WTC11 (cell line): Measurements from ENCODE around the gene JAZF1. TPM values are rescaled to one million over a fixed set of nuclear protein-coding genes. Genes with fewer than 3 reads are reported as not detected.

Experiments used
- ATAC-seq: fragments of 200-7000 bp; cut with Tn5 transposase; 2 replicates; pipeline ENCODE4 v1.10.0; 2021; ENCODE audit warnings: mild to moderate bottlenecking, moderate library complexity
- CTCF ChIA-PET: fragments of 300-600 bp; sonication (Branson Sonifier 250); formaldehyde crosslinking; loops from one replicate; lab custom pipeline; 2021; ENCODE audit warnings: antibody characterized with exemption; lab: Charles Lee
- POLR2A ChIA-PET: fragments of 350-600 bp; sonication (Branson Sonifier 250); formaldehyde crosslinking; loops from one replicate; lab custom pipeline; 2021; ENCODE audit warnings: antibody characterized with exemption; lab: Charles Lee
- DNase-seq: peaks from one replicate; pipeline ENCODE4 v3.0.0; 2021; ENCODE audit warnings: low spot score
- H3K27ac Mint-ChIP-seq: 2 replicates; pipeline ENCODE4 v1.8.0; 2021; ENCODE audit warnings: mixed read lengths
- H3K27me3 Mint-ChIP-seq: 2 replicates; pipeline ENCODE4 v1.8.0; 2021; ENCODE audit warnings: low read depth, mild to moderate bottlenecking, moderate library complexity, mixed read lengths
- H3K36me3 Mint-ChIP-seq: 2 replicates; pipeline ENCODE4 v1.8.0; 2021; ENCODE audit warnings: mixed read lengths
- H3K4me1 Mint-ChIP-seq: 2 replicates; pipeline ENCODE4 v1.8.0; 2022; ENCODE audit warnings: mixed read lengths
- H3K4me3 Mint-ChIP-seq: 2 replicates; pipeline ENCODE4 v1.8.0; 2021; ENCODE audit warnings: mild to moderate bottlenecking, moderate library complexity, mixed read lengths
- H3K9me3 Mint-ChIP-seq: 2 replicates; pipeline ENCODE4 v1.8.0; 2021; ENCODE audit warnings: mixed read lengths
- ATF6 ChIP-seq: sonication (generic); formaldehyde crosslinking; IDR thresholded peaks from 2 replicates; pipeline ENCODE4 v1.8.1; 2023; ENCODE audit warnings: mild to moderate bottlenecking, missing genetic modification reagents
- FOXP4 ChIP-seq: sonication (generic); formaldehyde crosslinking; IDR thresholded peaks from 2 replicates; pipeline ENCODE4 v1.8.0; 2022; ENCODE audit warnings: mild to moderate bottlenecking, missing genetic modification reagents
- GABPB1 ChIP-seq: sonication (generic); formaldehyde crosslinking; IDR thresholded peaks from 2 replicates; pipeline ENCODE4 v1.8.1; 2023; ENCODE audit warnings: mild to moderate bottlenecking, missing genetic modification reagents
- HMGA2 ChIP-seq: fragments of 250-450 bp; sonication (Bioruptor Pico); IDR thresholded peaks from 2 replicates; pipeline ENCODE4 v1.4.0; 2021; ENCODE audit warnings: mild to moderate bottlenecking, moderate library complexity
- IRF1 ChIP-seq: sonication (generic); formaldehyde crosslinking; IDR thresholded peaks from 2 replicates; pipeline ENCODE4 v1.8.0; 2023; ENCODE audit warnings: missing genetic modification reagents
- IRF2 ChIP-seq: sonication (generic); formaldehyde crosslinking; IDR thresholded peaks from 2 replicates; pipeline ENCODE4 v1.8.0; 2022; ENCODE audit warnings: low read depth, missing genetic modification reagents, borderline replicate concordance
- MXD4 ChIP-seq: fragments of 250-450 bp; sonication (Bioruptor Pico); IDR thresholded peaks from 2 replicates; pipeline ENCODE4 v1.8.0; 2021; ENCODE audit warnings: mild to moderate bottlenecking, moderate library complexity, borderline replicate concordance
- NFATC4 ChIP-seq: fragments of 250-450 bp; sonication (Bioruptor Pico); IDR thresholded peaks from 2 replicates; pipeline ENCODE4 v1.9.0; 2021; ENCODE audit warnings: mild to moderate bottlenecking
- PRRX2 ChIP-seq: fragments of 250-450 bp; sonication (Bioruptor Pico); IDR thresholded peaks from 2 replicates; pipeline ENCODE4 v1.8.0; 2021; ENCODE audit warnings: mild to moderate bottlenecking
- RORB ChIP-seq: fragments of 250-450 bp; sonication (Bioruptor Pico); IDR thresholded peaks from 2 replicates; pipeline ENCODE4 v1.9.0; 2021; ENCODE audit warnings: mild to moderate bottlenecking
- SMAD4 ChIP-seq: sonication (generic); formaldehyde crosslinking; IDR thresholded peaks from 2 replicates; pipeline ENCODE4 v1.8.0; 2022; ENCODE audit warnings: mild to moderate bottlenecking, missing genetic modification reagents
- SP1 ChIP-seq: sonication (generic); formaldehyde crosslinking; conservative IDR thresholded peaks from 2 replicates; pipeline ENCODE4 v1.8.1; 2022; ENCODE audit warnings: missing genetic modification reagents
- TEAD4 ChIP-seq: sonication (generic); formaldehyde crosslinking; IDR thresholded peaks from 2 replicates; pipeline ENCODE4 v1.8.0; 2022; ENCODE audit warnings: mild to moderate bottlenecking, missing genetic modification reagents
- ZNF121 ChIP-seq: sonication (generic); formaldehyde crosslinking; IDR thresholded peaks from 2 replicates; pipeline ENCODE4 v1.8.0; 2023; ENCODE audit warnings: missing genetic modification reagents
- ZNF138 ChIP-seq: sonication (generic); formaldehyde crosslinking; conservative IDR thresholded peaks from 2 replicates; pipeline ENCODE4 v1.8.1; 2022; ENCODE audit warnings: mild to moderate bottlenecking, moderate library complexity, missing genetic modification reagents
- ZNF219 ChIP-seq: sonication (generic); formaldehyde crosslinking; IDR thresholded peaks from 2 replicates; pipeline ENCODE4 v1.8.0; 2023; ENCODE audit warnings: missing genetic modification reagents, mild to moderate bottlenecking, borderline replicate concordance
- ZNF232 ChIP-seq: sonication (generic); formaldehyde crosslinking; IDR thresholded peaks from 2 replicates; pipeline ENCODE4 v1.8.0; 2022; ENCODE audit warnings: mild to moderate bottlenecking, missing genetic modification reagents
- ZNF396 ChIP-seq: fragments of 250-450 bp; sonication (Bioruptor Pico); IDR thresholded peaks from 2 replicates; pipeline ENCODE4 v1.8.0; 2021; ENCODE audit warnings: mild to moderate bottlenecking, moderate library complexity, borderline replicate concordance
- total RNA-seq: library from RNA; stranded (reverse); gene quantifications from 3 replicates; pipeline ENCODE4 v1.2.3, GENCODE V29; 2021
- TF ChIP-seq, protein P1 (sequence below): fragments of 250-450 bp; sonication (Bioruptor Pico); IDR thresholded peaks from 2 replicates; pipeline ENCODE4 v1.9.0; 2021; ENCODE audit warnings: mild to moderate bottlenecking
- TF ChIP-seq, protein P2 (sequence below): sonication (generic); formaldehyde crosslinking; IDR thresholded peaks from 2 replicates; pipeline ENCODE4 v1.8.1; 2022; ENCODE audit warnings: mild to moderate bottlenecking, moderate library complexity, missing genetic modification reagents
- TF ChIP-seq, protein P3 (sequence below): sonication (generic); formaldehyde crosslinking; IDR thresholded peaks from 2 replicates; pipeline ENCODE4 v1.8.1; 2022; ENCODE audit warnings: low read depth, missing genetic modification reagents, borderline replicate concordance

The JAZF1 gene
- total RNA-seq, 1 experiment from 2014 or later = 19.0 TPM

DNA sequence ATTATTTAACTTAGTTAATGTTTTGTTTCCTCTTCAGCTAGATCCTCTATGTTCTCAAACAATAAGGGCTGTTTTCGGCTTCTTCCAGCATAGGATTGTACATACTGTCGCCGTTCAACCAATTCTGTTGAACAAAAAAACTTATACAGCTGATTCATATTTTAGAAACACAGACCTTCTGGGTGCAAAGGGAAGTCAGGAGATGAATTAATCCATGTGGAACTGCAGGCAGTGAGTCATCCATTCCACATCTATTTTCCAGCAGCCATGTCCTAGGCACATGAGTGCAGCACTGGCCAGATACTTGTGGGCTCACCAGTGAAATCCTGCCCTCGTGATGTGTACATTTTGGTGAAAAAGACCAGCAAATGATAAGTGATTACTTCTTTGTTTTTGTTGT is 163.2 kb downstream of the JAZF1 start (continued):
- TF ChIP-seq FOXP4 (CRISPR knock-in tag) (no peak), SP1 (no peak), IRF2 (CRISPR knock-in tag) (no peak), MXD4 (CRISPR knock-in tag) (no peak), HMGA2 (CRISPR knock-in tag) (no peak), IRF1 (CRISPR knock-in tag) (no peak)
- TF ChIP-seq, protein P1, sequence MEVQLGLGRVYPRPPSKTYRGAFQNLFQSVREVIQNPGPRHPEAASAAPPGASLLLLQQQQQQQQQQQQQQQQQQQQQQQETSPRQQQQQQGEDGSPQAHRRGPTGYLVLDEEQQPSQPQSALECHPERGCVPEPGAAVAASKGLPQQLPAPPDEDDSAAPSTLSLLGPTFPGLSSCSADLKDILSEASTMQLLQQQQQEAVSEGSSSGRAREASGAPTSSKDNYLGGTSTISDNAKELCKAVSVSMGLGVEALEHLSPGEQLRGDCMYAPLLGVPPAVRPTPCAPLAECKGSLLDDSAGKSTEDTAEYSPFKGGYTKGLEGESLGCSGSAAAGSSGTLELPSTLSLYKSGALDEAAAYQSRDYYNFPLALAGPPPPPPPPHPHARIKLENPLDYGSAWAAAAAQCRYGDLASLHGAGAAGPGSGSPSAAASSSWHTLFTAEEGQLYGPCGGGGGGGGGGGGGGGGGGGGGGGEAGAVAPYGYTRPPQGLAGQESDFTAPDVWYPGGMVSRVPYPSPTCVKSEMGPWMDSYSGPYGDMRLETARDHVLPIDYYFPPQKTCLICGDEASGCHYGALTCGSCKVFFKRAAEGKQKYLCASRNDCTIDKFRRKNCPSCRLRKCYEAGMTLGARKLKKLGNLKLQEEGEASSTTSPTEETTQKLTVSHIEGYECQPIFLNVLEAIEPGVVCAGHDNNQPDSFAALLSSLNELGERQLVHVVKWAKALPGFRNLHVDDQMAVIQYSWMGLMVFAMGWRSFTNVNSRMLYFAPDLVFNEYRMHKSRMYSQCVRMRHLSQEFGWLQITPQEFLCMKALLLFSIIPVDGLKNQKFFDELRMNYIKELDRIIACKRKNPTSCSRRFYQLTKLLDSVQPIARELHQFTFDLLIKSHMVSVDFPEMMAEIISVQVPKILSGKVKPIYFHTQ (CRISPR knock-in tag) = no peak

DNA sequence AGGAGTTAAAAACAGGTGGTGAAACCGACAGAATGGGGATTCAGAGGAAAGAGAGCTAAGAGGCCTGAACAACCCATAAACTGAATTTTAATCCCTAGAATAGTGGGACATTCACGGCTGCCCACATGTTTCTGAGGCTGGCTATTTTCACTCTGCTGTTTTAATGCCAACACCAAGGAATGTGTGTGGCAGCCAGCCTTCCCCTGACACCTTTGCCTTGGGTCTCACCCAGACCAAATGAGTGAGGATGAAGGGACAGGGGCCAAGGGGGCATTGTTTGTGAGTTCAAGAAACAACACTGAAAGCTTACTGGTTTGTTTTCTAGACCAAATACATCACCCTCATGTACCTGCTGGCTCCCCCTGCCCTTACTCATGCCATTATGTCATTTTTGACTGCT is 164.3 kb downstream of the JAZF1 start:
- H3K4me1 Mint-ChIP-seq = peaks cover 25% of the 10 kb centered on the region
- peaks cover 15% of the 10 kb centered on the region for H3K9me3 Mint-ChIP-seq
- no peak overlapping the region for H3K27ac Mint-ChIP-seq
- no peaks in the 10 kb centered on the region; the same call in 1 of the 2 replicates for H3K27me3 Mint-ChIP-seq
- TF ChIP-seq SMAD4 (no peak), RORB (CRISPR knock-in tag) (no peak)
- ChIA-PET CTCF (no interaction called here), POLR2A (no interaction called here)
- H3K4me3 Mint-ChIP-seq = no peak overlapping the region
- H3K36me3 Mint-ChIP-seq = peaks cover 21% of the 10 kb centered on the region
- no peak for ATAC-seq
- no peak for DNase-seq

DNA sequence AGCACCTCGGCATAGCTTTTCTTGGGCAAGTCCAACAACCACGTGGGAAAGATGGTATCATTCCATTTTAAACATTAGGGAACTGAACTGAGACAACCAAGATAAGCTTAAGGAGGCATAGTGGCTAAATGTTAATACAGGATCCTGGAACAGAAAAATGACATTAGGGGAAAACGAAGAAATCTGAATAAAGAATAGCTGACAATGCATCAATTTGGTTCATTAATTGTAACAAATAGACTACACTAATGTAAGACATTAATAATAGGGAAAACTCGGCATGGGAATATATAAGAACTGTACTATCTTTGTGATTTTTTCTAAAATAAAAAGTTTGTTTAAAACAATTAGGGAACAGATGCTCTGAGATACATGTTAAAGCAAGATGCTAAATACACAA is 165.4 kb downstream of the JAZF1 start:
- no peaks in the 10 kb centered on the region; the same call in 1 of the 2 replicates for H3K27me3 Mint-ChIP-seq
- no peak overlapping the region for H3K4me3 Mint-ChIP-seq
- ChIA-PET POLR2A (no interaction called here), CTCF (no interaction called here)
- H3K4me1 Mint-ChIP-seq = peaks cover 19% of the 10 kb centered on the region
- H3K36me3 Mint-ChIP-seq = peaks cover 21% of the 10 kb centered on the region
- peaks cover 15% of the 10 kb centered on the region for H3K9me3 Mint-ChIP-seq
- ATAC-seq (no peak), DNase-seq (no peak)
- no peak overlapping the region for H3K27ac Mint-ChIP-seq
- TF ChIP-seq ZNF219 = no peak
- TF ChIP-seq ZNF138 = no peak
- TF ChIP-seq ZNF396 (CRISPR knock-in tag) = no peak
- TF ChIP-seq SMAD4 = no peak
- TF ChIP-seq, protein P2, sequence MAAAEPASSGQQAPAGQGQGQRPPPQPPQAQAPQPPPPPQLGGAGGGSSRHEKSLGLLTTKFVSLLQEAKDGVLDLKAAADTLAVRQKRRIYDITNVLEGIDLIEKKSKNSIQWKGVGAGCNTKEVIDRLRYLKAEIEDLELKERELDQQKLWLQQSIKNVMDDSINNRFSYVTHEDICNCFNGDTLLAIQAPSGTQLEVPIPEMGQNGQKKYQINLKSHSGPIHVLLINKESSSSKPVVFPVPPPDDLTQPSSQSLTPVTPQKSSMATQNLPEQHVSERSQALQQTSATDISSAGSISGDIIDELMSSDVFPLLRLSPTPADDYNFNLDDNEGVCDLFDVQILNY (CRISPR knock-in tag) = no peak
- no peak for TF ChIP-seq ATF6 (CRISPR knock-in tag)
- TF ChIP-seq HMGA2 (CRISPR knock-in tag) = no peak
- TF ChIP-seq FOXP4 (CRISPR knock-in tag) = no peak
- TF ChIP-seq, protein P3, sequence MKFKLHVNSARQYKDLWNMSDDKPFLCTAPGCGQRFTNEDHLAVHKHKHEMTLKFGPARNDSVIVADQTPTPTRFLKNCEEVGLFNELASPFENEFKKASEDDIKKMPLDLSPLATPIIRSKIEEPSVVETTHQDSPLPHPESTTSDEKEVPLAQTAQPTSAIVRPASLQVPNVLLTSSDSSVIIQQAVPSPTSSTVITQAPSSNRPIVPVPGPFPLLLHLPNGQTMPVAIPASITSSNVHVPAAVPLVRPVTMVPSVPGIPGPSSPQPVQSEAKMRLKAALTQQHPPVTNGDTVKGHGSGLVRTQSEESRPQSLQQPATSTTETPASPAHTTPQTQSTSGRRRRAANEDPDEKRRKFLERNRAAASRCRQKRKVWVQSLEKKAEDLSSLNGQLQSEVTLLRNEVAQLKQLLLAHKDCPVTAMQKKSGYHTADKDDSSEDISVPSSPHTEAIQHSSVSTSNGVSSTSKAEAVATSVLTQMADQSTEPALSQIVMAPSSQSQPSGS = no peak
- TF ChIP-seq TEAD4 (CRISPR knock-in tag) = no peak
- TF ChIP-seq ZNF121 (CRISPR knock-in tag) = no peak
- no peak for TF ChIP-seq ZNF232
- TF ChIP-seq PRRX2 (CRISPR knock-in tag) = no peak
- no peak for TF ChIP-seq NFATC4 (CRISPR knock-in tag)
- no peak for TF ChIP-seq GABPB1 (CRISPR knock-in tag)
- no peak for TF ChIP-seq IRF1 (CRISPR knock-in tag)
